GM21528 (cell line): Measurements from ENCODE around the gene SPARC.
A peak's percentile ranks its signal among the peaks of the same experiment; 100 is the strongest.
"Not testable (repeated sequence)": the region's sequence is repeated elsewhere in the genome, so short reads cannot be mapped to it uniquely, and the experiment has no call there.

Source experiments
- ATAC-seq: cut with Tn5 transposase; IDR thresholded peaks from one replicate; pipeline ENCODE4 v1.9.1; 2021; ENCODE audit warnings: mild to moderate bottlenecking, moderate library complexity; ENCODE audit not compliant: unreplicated experiment, low FRiP score

The SPARC gene, protein sequence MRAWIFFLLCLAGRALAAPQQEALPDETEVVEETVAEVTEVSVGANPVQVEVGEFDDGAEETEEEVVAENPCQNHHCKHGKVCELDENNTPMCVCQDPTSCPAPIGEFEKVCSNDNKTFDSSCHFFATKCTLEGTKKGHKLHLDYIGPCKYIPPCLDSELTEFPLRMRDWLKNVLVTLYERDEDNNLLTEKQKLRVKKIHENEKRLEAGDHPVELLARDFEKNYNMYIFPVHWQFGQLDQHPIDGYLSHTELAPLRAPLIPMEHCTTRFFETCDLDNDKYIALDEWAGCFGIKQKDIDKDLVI

DNA sequence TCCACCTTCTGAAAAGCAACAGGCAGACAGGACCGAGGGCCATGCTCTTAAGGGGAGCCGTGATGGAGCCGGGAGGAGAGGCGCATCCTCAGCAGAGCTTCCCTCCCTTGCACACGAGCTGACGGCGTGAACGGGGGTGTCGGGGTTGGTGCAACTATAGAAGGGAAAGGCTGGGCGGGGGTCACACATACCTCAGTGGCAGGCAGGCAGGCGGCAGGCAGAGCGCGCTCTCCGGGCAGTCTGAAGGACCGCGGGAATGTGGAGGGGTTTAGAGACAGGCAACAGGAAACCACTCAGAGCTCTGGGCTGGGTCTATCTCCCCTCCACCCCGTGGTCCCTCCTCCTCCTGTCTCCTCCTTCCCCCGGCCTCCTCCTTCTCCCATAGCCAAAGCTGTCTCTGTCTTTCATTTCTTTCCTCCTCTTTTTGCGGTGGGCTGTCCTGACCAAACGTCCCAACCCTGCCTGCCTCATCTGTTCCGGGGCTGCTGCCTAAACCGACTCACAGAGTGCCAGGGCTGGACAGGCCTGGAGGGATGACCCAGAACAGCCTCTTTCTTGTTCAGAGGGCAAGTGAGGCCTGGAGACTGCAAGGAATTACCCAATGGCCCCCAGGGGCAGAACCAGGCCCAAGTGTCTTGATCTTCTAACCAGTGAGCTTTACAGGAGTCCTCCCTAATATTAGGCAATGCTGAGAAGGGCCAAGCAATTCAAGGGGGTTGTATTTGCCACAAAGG lies at the start of gene SPARC:
SPARC (minus strand) TSS at position 242 of the 734 bp plus-strand sequence. CDS start 10,727 bp downstream, outside the sequence.
- peak; percentile 92 for ATAC-seq

DNA sequence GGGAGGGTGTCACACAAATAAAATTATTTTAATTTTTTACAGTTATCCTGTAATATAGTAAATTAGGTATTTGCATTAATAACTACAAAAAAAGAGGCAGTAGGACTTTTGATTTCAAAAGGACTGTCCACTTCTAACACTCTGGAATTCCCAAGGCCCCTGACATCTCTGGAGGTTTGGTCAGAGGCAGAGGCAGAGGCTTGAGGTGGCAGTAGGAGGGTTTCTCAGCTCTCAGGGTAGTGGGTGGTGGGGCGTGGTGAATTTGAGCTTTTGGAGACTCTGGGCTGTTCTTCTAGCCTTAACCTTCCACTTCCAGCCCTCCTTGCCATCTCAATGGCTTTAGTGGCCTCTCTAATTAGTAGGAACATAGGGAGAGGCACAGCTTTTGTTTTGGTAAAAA lies 48.9 kb upstream of the SPARC start:
- ATAC-seq = no peak

DNA sequence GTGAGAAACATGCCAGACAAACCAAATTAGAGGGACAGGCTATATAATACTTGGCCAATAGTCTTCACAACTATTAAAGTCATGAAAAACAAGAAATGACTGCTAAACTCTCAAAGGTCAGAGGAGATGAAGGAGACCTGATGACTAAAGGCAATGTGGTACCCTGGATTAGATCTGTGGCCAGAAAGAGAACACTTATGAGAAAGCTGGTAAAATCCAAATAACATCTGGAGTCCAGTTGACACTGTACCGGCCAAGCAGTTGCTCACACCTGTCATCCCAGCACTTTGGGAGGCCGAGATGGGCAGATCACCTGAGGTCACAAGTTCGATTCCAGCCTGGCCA lies 47.3 kb upstream of the SPARC start:
- ATAC-seq = no peak

DNA sequence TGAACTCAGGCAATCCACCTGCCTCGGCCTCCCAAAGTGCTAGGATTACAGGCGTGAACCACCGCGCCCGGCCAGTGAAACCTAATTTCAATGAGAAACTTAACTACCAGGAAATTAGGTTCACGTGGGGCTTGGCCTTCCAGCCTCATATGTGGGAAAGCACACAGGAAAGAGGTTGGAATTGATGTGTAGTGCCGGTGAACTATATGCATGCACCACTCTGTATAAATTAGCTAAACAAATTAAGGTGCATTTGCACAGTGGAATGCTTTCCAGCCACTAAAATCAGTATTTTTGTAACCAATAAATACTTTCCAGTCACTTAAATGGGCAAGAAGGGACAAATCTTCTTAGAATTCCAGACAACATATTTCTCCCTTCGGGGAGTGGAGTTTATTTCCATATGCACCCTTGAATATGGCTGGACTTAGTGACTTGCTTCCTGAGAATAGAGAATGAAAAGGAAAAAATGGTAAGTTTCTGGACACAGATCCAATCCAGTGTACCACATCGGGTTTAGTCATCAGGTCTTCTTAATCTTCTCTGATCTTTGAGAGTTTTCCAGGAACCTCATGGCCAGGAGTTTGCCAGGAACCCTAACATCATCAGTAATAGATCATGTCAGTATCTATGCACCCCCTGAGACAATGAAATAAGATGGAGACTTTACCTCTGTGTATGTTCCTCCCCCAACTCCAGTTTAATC lies 46.8 kb upstream of the SPARC start:
- no peak for ATAC-seq

DNA sequence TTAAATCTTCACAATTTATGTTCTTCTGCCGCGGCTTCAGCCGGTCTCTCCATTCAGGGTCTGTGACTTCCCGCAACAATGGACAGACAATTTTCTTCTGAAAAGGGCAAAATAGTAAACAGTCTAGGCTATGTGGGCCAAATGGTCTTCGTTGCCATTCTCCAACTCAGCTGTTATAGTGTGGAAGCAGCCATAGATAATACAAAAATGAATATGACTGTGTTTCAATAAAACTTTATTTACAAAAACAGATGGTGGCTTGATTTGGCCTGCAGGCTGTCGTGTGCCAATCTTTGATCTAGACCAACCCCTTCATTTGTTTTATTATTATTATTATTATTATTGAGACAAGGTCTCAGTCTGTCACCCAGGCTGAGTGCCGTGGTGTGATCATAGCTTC lies 43.7 kb upstream of the SPARC start:
- ATAC-seq = no peak

DNA sequence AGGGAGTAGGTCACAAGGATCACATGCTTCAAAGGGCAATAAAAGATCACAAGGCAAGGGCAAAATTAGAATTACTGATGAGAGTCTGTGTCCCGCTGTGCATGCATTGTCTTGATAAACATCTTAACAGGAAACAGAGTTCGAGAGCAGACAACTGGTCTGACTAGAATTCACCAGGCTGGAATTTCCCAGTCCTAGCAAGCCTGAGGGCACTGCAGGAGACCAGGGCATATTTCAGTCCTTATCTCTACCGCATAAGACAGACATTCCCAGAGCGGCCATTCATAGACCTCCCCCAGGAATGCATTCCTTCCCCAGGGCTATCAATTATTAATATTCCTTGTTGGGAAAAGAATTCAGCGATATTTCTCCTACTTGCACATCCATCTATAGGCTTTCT lies 42.9 kb upstream of the SPARC start:
- ATAC-seq = not testable (repeated sequence)

DNA sequence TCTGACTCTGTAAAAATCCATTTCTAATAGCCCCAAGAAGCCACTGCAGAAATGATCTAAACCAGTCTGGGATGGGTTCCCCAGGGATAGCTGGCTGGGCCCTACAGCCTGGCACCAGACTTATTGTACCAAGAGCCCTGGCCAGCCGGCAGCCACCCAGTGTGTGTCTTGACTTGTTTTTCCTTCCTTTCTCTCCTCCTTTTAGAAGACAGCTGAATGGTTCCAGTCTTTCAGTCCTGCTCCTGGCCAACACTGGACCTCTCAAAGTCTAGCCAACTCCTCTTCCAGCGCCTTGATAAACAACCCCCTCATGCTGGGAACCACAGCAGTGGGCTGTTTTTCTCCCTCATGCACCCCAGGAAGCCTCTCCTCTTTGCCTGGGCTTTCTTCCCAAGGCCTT lies 37.6 kb upstream of the SPARC start:
- no peak for ATAC-seq

DNA sequence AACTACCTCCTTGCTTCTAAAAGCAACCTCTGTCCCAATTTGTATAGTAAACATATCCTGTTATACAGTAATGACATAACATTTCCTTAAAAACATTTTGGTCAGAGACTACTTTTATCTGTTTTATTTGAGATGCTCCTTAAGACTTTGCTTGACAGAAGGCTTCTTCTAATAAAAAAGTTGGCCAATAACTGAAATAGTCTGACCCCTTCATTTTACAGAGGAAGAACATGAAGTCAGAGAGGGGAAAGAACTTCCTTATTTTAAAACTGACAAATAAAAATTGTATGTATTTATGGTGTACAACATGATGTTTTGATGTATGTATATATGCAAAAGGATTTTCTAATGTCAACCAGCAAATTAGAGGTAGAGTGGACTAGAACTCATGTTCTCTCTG lies 35.8 kb upstream of the SPARC start:
- ATAC-seq = no peak

DNA sequence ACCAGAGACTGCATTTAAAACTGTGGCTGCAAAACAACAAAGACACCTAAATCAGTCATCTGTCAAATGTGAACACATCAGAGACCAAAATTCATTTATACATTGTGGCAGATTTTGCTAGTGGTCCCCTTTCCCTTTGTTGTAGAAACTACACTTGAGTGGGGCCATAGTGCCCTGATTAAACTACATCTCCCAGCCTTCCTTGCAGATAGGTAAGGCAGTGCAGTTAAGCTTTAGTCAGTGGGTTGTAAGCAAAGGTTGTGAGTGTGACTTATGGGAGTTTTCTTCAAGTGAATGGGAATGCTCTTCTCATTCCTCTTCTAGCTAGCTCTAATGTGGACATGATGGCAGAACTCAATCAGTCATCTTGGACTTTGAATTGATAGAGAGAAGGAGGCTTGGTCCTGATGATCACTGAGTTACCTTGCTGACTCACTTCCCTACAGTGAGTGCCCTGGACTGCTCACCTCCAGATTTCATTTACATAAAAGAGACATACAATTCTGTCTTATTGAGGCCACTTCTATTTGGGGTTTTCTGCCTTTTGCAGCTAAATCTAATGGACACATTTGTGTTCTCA lies 35.2 kb upstream of the SPARC start:
- peak; percentile 30 for ATAC-seq

DNA sequence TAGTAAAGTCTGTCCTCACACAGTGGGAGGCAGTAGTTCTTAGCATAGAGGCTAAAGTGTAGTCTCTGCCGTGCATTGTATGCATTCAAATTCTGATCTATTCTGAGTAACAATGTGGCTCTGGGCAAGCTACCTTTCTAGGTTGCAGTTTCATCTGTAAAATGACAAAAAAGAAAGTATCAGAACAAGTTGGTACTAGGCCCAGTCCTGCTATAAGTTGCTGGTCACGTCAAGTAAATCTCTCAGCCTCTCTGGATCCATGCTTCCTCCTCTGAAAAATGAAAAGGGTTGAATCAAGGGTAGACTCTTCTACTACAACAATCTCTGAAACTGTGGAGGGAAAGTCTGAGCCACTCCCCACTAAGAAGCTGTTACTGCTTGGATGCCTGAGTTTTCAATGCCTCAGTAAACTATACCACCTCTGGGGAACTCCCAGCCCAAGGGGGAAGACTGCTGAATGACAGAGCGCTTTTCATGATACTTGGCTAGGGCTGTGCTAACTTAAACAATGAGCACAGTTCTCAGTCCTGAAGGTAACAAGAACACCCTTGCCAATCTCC lies 34.5 kb upstream of the SPARC start:
- ATAC-seq = peak; percentile 86

DNA sequence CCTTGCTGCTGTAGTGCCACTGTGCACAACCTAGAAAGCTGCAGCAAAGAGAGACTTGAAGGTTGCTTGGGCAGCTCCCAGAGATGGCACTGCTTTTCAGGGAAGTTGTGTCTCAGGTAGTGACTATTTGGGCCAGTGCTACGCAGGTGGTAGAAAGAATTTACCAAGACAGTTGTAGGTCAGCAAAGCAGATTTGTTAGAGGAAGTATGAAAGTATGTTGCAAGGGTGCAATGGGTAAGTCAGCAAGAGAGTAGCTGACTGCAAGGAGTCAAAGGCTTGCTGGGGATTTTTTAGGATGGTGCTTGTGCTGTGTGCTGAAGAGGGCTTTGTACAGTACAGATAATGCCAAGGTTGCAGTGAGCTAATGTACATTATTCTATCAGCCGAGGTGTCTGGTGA lies 33.5 kb upstream of the SPARC start:
- ATAC-seq = no peak

DNA sequence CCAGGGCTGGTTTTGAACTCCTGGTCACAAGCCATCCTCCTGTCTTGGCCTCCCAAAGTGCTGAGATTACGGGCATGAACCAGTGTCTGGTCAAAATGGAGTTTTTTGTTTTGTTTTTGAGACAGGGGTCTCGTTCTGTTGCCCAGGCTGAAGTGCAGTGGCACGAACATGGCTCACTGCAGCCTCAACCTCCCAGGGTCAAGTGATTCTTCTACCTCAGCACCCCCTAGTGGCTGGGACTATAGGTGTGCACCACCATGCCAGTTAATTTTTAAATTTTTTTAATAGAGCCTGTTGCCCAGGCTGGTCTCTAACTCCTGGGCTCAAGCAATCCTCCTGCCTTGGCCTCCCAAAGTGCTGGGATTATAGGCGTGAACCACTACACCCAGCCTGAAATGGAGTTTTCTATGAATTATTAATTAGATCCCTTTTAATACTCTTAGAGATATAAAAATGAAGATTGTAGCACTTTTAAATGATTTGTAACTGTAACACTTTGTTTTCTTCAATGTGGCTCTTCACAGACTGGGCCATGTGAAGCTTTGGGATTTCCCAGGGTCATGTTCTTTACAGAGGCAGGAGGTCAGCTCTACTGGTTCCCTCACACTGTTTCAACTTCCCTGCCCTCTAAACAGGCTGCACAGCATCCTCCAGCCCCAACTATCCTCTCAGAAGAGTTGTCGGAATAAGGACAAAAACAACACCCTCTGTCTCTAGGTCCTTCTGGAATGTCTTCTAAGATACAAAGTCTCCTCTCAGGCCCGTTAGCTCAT lies 32.7 kb upstream of the SPARC start:
- no peak for ATAC-seq

DNA sequence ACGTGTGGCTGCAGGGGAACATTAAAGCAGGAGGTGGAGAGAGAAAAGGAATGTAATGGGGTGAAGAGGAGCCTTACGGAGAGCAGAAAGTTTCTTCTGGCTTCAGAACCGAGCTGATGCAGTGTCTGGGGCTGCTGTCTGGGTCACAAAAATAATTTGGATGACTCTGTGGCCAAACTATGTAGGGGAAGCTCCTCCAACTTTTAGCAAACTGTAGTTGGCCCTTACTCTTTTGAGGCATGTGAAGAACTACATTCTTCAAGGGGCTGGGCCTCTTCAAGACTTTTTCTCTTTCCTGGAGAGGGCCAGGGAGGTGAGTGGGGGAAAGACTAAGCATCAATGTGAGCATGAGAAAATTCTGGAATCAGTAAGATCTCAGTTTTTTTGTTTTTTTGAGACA lies 31.9 kb upstream of the SPARC start:
- no peak for ATAC-seq

DNA sequence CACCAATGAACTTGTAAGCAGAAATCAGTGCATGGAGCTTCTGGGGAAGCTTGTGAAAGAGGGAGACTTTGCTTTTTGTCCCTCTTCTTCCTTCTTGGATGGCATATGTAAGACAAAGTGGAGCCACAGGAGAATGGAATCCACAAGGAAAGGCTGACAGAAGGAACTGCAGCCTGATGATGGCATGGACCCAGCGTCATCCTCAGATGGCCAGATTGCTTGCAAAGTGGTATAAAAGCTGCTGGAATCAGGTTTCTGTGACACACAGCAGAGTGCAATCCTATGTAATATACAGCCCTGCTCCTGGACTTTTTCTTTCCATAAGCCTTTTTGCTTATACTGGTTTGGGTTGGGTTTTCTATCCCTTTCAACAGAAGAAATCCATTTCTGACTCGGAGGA lies 31.4 kb upstream of the SPARC start:
- no peak for ATAC-seq

DNA sequence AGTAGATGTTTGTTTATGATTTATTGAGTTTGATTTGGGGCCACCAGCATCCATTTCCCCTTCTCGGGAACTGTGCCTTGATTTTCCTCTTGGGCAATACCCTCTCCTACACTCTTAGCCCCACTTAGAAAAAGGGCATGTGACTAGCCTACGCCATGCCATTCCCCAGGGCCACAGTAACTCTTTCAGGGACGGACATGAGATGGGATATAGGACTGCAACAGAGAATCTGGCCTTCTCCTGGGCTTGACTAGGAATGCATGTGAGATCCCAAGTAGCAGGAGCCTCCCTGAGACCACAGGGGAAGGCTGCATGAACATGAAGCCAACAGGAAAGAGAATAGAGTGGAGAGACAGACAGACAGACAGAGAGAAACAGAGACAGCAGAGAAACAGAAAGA lies 30.7 kb upstream of the SPARC start:
- no peak for ATAC-seq

DNA sequence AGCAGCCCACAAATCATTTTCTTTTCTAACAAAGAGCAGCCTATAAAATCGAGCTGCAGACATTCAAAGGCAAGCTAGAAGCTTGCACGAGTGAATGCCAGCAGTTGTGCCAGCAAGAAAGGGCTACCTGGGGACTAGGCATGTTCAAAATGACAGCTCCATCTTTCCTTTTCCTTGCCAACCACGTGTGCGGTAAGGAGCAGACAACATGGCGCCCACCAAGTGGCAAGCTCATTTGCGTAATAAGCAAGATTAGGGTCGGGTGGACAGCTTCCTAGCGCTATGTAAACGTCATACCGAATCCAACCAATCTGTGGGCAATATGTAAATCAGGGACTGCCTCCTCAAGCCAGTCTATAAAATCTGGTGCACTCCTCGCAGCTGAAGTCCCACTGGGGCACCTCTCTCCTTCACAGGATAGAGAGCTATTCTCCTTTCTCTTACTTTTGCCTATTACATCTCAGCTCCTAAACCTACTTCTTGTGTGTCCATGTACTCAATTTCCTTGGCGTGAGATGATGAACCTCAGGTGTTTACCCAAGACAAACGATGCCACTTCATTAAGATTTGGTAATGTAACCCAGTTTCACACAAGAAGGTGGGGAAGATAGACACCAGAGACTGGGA lies 22.5 kb upstream of the SPARC start:
- ATAC-seq = no peak

DNA sequence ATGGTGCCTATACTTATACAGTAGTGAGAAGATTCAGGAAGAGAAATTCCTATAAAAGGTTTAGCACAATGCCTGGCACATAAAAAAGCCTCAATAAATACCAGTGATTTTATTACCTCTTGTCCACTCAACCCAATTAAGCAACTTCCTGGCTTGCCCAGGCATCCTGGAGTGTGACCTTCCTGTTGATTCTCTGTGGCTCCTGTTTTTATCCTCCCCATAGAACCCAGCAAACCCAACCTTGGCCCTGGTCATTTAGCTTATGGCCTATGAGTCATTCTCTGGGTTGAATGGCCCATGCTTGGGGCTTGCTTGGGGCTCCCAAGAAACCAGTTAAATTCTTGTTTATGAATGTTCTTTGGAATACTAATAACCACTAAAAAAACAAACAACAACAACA lies 21.4 kb upstream of the SPARC start:
- ATAC-seq = no peak

DNA sequence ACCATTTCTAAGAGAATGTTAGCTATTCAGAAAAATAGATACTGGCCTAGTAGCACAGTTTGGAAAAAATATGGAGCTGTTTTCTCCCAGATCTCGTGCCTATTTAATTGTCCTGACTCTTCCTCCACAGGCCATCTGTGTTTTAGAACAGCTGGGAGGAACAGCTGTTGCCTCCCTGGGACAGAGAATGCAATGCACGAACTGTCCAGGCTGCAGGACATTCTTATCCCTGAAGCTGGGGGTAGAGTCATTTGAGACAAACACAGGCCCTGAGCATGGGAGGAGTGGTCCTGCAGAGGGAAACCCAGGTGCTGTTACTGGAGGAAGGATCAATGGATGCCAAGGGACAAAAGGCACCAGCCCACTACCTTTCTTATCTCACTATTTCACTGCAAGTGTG lies 20.9 kb upstream of the SPARC start:
- ATAC-seq = no peak

DNA sequence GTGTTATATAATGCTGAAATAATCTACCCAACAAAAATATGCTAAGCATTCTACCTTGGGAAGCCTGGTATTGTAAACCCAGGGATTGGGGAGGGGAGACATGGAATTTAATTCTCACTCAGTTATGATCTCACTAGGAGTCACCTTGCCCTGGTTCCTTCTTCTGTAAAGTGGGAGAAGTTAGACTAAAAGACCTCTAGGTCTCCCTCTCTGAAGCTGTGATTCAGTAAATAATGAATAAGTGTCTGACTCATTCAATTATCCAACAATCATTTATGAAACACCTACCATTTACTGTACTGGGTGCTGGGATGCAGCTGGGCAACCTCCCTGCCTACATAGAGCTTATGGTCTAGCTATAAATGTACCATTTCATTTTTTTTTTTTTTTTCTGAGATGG lies 20.2 kb upstream of the SPARC start:
- ATAC-seq = no peak

DNA sequence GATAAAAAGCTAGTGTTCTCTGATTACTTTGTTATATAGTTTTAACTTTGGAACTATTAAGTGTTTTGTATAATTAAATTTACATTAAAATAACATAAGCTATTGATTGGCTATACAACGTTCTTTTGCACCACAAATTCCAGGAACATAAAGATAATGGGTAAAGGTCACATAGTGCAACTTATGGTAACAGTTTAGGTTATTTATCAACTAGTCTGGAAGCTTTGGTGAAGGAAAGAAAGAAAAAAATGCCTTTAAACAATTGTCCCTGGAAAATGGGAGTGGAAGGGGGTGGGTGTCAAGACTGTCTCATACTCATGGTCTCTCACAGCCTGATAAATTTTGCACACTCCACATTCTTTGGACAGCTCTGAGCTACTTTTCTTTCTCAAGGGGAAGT lies 17.1 kb upstream of the SPARC start:
- ATAC-seq = no peak
